ENCODE measurements around the gene NACA.

- TF ChIP-seq GABPA (IDR thresholded peaks at IDR 0.05; ENCODE audit: low read depth): no peak
- no peak for TF ChIP-seq CTCF (IDR thresholded peaks at IDR 0.05; ENCODE audit: insufficient read depth, low read length)
- TF ChIP-seq POLR2AphosphoS5 (IDR thresholded peaks at IDR 0.05; ENCODE audit: low read depth): no peak
- TF ChIP-seq REST (IDR thresholded peaks at IDR 0.05; ENCODE audit: insufficient replicate concordance, low read depth): no peak
- no peak for TF ChIP-seq SPI1 (IDR thresholded peaks at IDR 0.05; ENCODE audit: borderline replicate concordance, low read depth)
These were observed 6.5 kb downstream of the NACA start for GRCh38 chr12:56718636-56719035.
